Esophagus squamous epithelium (tissue), 5 donors: ENCODE results near the gene MICAL3. TPM values are rescaled to one million over a fixed set of nuclear protein-coding genes. Genes with fewer than 3 reads are reported as not detected.

ENCODE experiments used
- DNase-seq: peaks from one replicate; lab custom pipeline; 2025; lab: John Stamatoyannopoulos, UW
- H3K27ac ChIP-seq, 4 donors: fragments of 200-600 bp; sonication (generic); one replicate each; pipeline ENCODE4 v1.5.1; 2016 to 2019; ENCODE audit warnings: mild to moderate bottlenecking in 1 of 4
- H3K27me3 ChIP-seq, 4 donors: fragments of 200-600 bp; sonication (generic); 1 replicate in 3 of 4; 2 replicates in 1 of 4; pipeline versions ENCODE4 v1.5.1 to v1.6.0; 2017 to 2021; ENCODE audit warnings: antibody characterized with exemption in 1 of 4
- H3K36me3 ChIP-seq, 3 donors: fragments of 200-600 bp; sonication (generic); one replicate each; pipeline ENCODE4 v1.5.1; 2016 to 2019
- H3K4me1 ChIP-seq, 3 donors: fragments of 200-600 bp; sonication (generic); one replicate each; pipeline ENCODE4 v1.5.1; 2017 to 2019
- H3K4me3 ChIP-seq, 4 donors: fragments of 200-600 bp; sonication (generic); 1 replicate in 3 of 4; 2 replicates in 1 of 4; pipeline ENCODE4 v1.5.1; 2016 to 2019; ENCODE audit warnings: mild to moderate bottlenecking in 2 of 4, moderate library complexity in 1 of 4
- H3K9me3 ChIP-seq, 3 donors: fragments of 200-600 bp; sonication (generic); one replicate each; pipeline ENCODE4 v1.5.1; 2016 to 2019
- CTCF ChIP-seq, 6 experiments: fragments of 450-650 bp in 4 of 6; fragments of 200-600 bp in 2 of 6; sonication (generic) in 2 of 6; IDR thresholded peaks; one replicate each; pipeline ENCODE4 v1.5.1; 2016 to 2019; ENCODE audit warnings: antibody characterized with exemption in 6 of 6, mild to moderate bottlenecking in 4 of 6, moderate library complexity in 4 of 6
- POLR2A ChIP-seq, 4 donors: fragments of 450-650 bp; IDR thresholded peaks; one replicate each; pipeline ENCODE4 v1.6.1; 2017; ENCODE audit warnings: antibody characterized with exemption in 4 of 4, mild to moderate bottlenecking in 4 of 4, moderate library complexity in 3 of 4
- WGBS, 2 donors: methylation state at CpG; one replicate each; pipeline ENCODE4 v1.1.5; 2018; 5-methylcytosine and 5-hydroxymethylcytosine counted together
- intact Hi-C: fragments of 100-400 bp; cut with DNase I; formaldehyde crosslinking; loops from one replicate; pipeline ENCODE4 v1.15.0; 2022
- total RNA-seq, 4 donors: library from RNA; depleted of rRNA; stranded (reverse); fragments of >200 nt; gene quantifications; one replicate each; pipeline ENCODE4 v1.1.0, GENCODE V29; 2016
- donor health status: DM: yes; HTN: yes; CAD: no.

Gene MICAL3
- total RNA-seq, 4 donors from 2014 or later: 11.2 to 30.9 (median 15.9) TPM

GRCh38 chr22:17803609-17804270, 220.6 kb downstream of the MICAL3 start:
- H3K9me3 ChIP-seq: no peaks in the 10 kb centered on the region
- no peak for DNase-seq
- intact Hi-C loops: no loop called here
- H3K4me3 ChIP-seq: no peak overlapping the region
- TF ChIP-seq POLR2A (IDR thresholded peaks at IDR 0.05) (no peak), CTCF (IDR thresholded peaks at IDR 0.05) (no peak)
- no peak overlapping the region for H3K27ac ChIP-seq
- H3K27me3 ChIP-seq: no peaks in the 10 kb centered on the region
- H3K36me3 ChIP-seq: peaks cover 0 to 64% (median 14%) of the 10 kb centered on the region in 3 donors
- peaks cover 0 to 5% (median 0%) of the 10 kb centered on the region in 3 donors for H3K4me1 ChIP-seq
- 55 to 83% methylated on average over 15 to 19 of the region's 20 CpGs for WGBS, 2 donors

DNA sequence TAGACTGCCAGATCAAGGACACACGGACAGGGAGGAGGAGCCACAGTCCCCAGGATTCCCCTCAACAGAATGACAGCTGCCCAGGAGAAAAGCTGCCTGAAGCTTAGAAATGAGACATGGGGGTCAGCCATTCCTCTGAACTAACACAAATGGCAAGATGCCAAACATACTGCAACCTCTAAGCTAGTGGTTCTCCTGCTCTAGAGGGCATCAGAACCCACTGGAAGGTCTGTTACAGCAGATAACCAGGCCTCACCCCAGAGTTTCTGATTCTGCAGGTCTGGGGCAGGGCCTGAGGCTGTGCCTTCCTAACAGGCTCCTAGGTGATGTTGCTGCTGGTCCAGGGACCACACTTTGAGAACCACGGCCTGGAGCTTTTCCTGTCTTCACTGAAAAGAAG, 221.5 kb downstream of the MICAL3 start:
- no peaks in the 10 kb centered on the region for H3K27me3 ChIP-seq
- no peak for DNase-seq
- peaks cover 0 to 54% (median 6%) of the 10 kb centered on the region in 3 donors for H3K36me3 ChIP-seq
- no peak overlapping the region for H3K4me3 ChIP-seq
- peaks cover 0 to 5% (median 0%) of the 10 kb centered on the region in 3 donors for H3K4me1 ChIP-seq
- H3K27ac ChIP-seq: no peak overlapping the region
- H3K9me3 ChIP-seq: no peaks in the 10 kb centered on the region
- intact Hi-C loops: no loop called here
- TF ChIP-seq POLR2A (IDR thresholded peaks at IDR 0.05): no peak
- TF ChIP-seq CTCF (IDR thresholded peaks at IDR 0.05): no peak
- 80 to 82% methylated on average over 1 of the region's 2 CpGs for WGBS, 2 donors

DNA sequence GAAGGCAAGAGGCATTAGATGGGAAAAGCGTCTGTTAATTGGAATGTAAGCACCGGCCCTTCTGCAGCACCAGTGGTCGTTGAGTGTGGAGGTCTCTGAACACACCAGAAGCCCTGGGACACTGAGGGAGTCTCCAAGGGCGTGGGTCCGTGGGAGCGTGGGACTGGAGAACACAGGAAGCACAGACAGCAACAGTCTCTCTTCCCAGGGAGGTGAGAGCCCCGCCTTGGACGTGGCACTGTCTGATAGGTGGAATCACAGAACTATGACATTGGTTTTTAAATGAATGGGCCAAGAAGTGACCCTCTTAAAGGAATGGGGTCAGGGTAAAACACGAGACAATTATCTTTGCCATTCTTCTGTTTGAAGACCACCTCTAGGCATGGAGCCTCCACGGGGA, 221.9 kb downstream of the MICAL3 start:
- TF ChIP-seq CTCF (IDR thresholded peaks at IDR 0.05): no peak
- Histone ChIP-seq H3K9me3 (no peaks in the 10 kb centered on the region), H3K36me3 (peaks cover 0 to 52% (median 6%) of the 10 kb centered on the region in 3 donors), H3K4me3 (no peak overlapping the region), H3K27me3 (no peaks in the 10 kb centered on the region), H3K4me1 (peaks cover 0 to 5% (median 0%) of the 10 kb centered on the region in 3 donors), H3K27ac (no peak overlapping the region)
- 87 to 90% methylated on average over 8 to 10 of the region's 10 CpGs for WGBS, 2 donors
- DNase-seq: no peak
- intact Hi-C loops: no loop called here

DNA sequence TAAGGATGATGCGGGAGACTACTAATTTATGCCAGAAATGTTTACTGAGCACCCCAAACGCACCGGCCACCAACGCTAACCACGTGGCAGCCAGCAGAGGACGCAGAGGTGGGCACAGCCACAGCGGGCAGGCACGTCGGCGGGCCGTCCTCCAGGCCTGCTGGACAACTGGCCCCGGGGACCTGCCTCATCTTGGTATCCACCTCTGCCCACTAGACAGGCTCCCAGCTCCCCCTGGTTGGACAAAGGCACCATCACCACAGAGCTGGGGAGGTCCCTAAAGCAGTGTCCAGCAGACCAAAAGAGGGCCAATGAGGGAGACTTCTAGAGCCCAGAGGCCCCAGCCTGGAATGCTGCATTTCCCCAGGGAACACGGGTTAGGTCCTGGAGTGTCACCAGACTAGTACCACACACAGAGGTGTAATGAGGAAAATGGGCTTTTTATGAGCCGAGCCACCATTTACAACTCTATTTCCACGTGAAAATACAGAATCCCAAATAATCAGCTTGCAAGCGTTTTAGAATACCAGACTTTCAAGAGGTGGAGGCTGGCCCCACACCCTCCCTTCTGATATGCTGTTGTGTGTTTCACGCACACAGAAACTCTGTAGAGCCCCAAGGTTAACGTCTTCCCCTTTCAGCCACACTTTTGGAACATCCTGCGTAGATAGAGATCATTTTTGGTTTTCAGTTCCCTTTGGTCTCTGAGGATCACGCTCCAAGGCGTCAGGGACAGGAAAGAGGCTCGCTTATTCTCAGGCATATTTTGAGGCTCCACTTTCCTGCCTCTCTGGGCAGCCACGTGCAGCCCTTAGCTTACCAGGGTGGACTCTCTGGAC, 226.4 kb downstream of the MICAL3 start:
- TF ChIP-seq POLR2A (IDR thresholded peaks at IDR 0.05): no peak
- no peak for TF ChIP-seq CTCF (IDR thresholded peaks at IDR 0.05)
- Histone ChIP-seq H3K4me1 (no peaks in the 10 kb centered on the region), H3K27ac (no peak overlapping the region), H3K4me3 (no peak overlapping the region), H3K27me3 (no peaks in the 10 kb centered on the region), H3K9me3 (no peaks in the 10 kb centered on the region), H3K36me3 (peaks cover 0 to 42% (median 0%) of the 10 kb centered on the region in 3 donors)
- DNase-seq: no peak
- 82 to 87% methylated on average over 15 to 20 of the region's 23 CpGs for WGBS, 2 donors
- intact Hi-C loops: no loop called here

GRCh38 chr22:17796695-17797094, 227.7 kb downstream of the MICAL3 start:
- Histone ChIP-seq H3K9me3 (no peaks in the 10 kb centered on the region), H3K4me1 (no peaks in the 10 kb centered on the region), H3K27me3 (no peaks in the 10 kb centered on the region), H3K27ac (no peak overlapping the region), H3K4me3 (no peak overlapping the region), H3K36me3 (peaks cover 0 to 38% (median 0%) of the 10 kb centered on the region in 3 donors)
- TF ChIP-seq POLR2A (IDR thresholded peaks at IDR 0.05) (no peak), CTCF (IDR thresholded peaks at IDR 0.05) (no peak)
- no peak for DNase-seq
- intact Hi-C loops: no loop called here
- 100% methylated on average over 2 to 4 of the region's 5 CpGs for WGBS, 2 donors
